GM18951 (cell line): ENCODE data around the gene RACGAP1.

Experiments
- POLR2A ChIP-seq: IDR thresholded peaks from 4 replicates; pipeline ENCODE4 v1.6.1; 2011; ENCODE audit warnings: mild to moderate bottlenecking; ENCODE audit not compliant: insufficient read length, insufficient read depth; ENCODE audit errors: extremely low read depth
- in situ Hi-C: fragments of 300-500 bp; cut with MboI; formaldehyde crosslinking; loops from one replicate; pipeline ENCODE4 v1.12.0; 2022; ENCODE audit warnings: low sequenced_read_pairs, mixed read lengths, inconsistent platforms; ENCODE audit not compliant: unreplicated experiment

The RACGAP1 gene

DNA sequence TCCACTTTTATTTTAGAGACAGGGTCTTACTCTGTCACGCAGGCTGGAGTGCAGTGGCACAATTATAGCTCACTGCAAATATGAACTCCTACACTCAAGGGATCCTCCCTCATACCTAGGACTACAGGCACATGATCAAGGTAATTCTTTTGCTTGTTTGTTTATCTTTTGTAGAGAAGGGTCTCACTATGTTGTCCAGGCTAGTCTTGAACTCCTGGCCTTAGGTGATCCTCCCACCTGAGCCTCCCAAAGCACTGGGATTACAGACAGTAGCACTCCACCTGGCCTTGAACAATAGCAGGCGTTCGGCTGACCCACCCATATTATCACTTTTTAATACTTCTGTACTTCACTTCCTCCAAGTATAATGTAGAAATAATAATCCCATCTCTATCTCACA, 1.4 kb upstream of the RACGAP1 start:
- TF ChIP-seq POLR2A, result no peak
- in situ Hi-C loops, result no loop called here

- TF ChIP-seq POLR2A, result no peak
- in situ Hi-C loops, result no loop called here
These were observed 498 bp downstream of the RACGAP1 start for GRCh38 chr12:50024805-50025186.

GRCh38 chr12:50024227-50024626, 1.1 kb downstream of the RACGAP1 start:
- no peak for TF ChIP-seq POLR2A
- in situ Hi-C loops, result no loop called here

GRCh38 chr12:50022903-50023302, 2.4 kb downstream of the RACGAP1 start:
- in situ Hi-C loops, result no loop called here
- TF ChIP-seq POLR2A, result no peak

GRCh38 chr12:50021031-50021430, 4.3 kb downstream of the RACGAP1 start:
- in situ Hi-C loops, result no loop called here
- no peak for TF ChIP-seq POLR2A

DNA sequence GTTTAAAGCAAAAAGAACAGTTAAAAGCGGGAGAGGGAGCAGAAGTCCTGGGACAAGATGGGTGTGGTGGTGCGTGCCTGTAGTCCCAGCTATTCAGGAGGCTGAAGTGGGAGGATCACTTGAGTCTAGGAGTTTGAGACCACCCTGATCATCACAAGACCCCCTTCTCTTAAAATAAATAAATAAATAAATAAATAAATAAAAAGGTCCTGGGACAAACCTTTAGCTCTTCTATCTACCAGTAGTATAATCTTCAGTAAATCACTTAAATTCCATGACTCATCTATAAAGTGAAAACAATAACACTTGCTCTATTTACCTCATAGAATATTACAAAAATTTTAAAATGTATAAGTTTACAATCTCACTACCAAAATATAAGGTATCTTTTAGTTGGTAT, 5.8 kb downstream of the RACGAP1 start:
- no peak for TF ChIP-seq POLR2A
- in situ Hi-C loops, result no loop called here

- TF ChIP-seq POLR2A, result no peak
- in situ Hi-C loops, result no loop called here
These were observed 6.3 kb downstream of the RACGAP1 start for GRCh38 chr12:50018968-50019367.

- no peak for TF ChIP-seq POLR2A
- in situ Hi-C loops, result no loop called here
These were observed 7.1 kb downstream of the RACGAP1 start for GRCh38 chr12:50018154-50018553.

DNA sequence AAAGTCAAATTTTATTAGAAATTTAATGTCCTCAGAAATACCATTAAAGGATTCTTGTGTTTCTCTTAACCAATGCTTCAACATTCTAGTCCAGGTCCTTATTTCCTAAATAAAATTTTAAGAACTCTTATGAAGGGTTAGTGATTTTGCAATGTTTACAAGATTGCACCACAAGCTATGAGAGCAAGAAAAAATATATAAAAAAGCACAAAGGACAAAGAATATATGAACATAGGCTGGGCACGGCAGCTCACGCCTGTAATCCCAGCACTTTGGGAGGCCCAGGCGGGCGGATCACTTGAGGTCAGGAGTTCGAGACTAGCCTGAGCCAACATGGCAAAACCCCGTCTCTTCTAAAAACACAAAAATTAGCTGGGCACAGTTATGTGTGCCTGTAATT, 7.7 kb downstream of the RACGAP1 start:
- in situ Hi-C loops, result no loop called here
- no peak for TF ChIP-seq POLR2A

DNA sequence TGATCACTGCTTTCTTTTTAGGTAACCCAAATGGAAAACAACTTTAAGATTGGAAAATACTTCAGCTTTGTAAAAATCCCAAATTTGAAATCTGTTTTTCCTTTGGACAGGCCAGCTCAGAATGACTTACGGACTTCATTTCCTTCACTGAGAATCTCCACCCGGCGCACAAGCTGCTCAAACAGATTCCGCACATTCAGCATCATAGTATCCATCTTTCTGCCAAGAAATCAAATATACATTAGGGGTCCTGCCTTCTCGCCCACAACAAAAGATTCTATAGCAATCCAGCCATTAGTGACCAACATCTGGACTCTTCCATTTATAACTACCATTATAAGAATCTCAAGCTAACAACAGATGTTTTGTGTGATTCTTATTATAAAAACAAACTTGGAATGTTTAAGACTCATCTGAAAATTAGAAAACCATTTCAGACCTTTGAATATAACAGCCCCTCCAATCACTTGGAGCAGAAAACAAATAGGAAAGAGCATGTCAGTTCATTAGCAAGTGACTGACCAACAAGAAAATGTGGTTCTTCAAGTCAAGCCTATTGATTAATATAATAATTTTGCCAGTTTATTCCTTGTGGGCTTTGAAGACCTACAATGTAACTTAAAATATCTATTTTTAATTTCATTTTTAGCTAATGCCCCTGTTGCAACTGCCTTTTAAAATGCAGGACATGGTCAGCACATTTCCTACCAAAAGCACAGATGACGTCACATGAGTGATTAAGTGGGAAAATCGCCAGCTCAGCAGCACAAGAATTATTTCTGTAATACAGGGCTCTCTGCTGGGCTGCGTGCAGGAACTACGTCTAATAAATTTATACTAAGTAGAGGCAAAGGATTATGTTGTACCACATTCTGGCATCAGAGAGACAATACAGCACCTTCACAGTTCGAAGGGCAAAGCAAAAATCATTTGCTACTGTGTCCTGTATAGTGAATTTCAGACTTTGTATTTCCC, 8.5 kb downstream of the RACGAP1 start:
- TF ChIP-seq POLR2A, result no peak
- in situ Hi-C loops, result no loop called here

DNA sequence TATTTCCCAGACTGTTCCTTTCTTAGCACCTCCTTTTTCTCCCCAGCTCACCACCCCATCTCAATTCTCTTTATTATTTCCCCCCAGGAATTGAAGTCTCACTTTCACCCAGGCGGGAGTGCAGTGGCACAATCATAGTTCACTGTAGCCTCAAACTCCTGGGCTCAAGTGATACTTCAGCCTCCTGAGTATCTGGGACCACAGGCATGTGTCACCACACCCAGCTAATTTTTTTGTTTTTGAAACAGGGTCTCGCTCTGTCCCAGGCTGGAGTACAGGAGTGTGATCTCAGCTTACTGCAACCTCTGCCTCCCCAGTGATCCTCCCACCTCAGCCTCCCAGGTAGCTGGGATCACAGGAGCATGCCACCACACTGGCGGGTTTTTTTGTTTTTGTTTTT, 11.0 kb downstream of the RACGAP1 start:
- no peak for TF ChIP-seq POLR2A
- in situ Hi-C loops, result no loop called here

DNA sequence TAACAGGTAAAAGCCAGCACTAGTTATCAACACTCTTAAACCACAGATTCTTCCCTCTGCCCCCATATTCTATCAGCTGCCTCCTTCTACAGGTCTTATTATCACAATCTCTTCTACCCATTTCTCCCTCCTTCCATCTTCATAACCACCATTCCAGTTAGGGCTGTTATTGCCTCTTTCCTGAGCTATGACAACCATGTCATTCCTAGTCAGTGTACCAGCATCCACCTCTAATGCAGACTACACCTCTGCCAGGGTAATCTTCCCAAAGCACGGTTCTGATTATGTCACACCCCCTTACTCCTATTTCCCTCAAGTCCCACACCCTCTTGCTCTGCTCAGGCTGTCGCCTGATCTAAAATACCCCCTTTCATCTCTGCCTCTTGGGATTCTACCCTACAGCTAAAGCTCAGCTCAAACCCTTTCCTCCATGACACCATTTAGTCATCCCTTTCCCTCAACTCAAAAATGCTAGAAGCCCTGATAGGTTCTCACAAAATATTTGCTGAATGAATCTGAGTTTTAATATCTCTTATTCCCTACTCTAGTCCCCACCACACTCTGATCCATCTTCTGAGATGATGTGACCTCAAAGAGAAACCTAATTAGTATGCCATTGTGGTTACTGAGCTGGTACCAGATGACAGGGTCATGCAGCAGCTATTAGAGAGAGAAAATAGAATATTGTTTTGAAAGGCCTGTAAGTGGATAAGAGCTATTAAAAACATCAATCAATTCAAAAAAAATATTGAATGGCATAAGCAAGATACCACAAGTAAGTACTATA, 11.7 kb downstream of the RACGAP1 start:
- in situ Hi-C loops, result no loop called here
- no peak for TF ChIP-seq POLR2A

DNA sequence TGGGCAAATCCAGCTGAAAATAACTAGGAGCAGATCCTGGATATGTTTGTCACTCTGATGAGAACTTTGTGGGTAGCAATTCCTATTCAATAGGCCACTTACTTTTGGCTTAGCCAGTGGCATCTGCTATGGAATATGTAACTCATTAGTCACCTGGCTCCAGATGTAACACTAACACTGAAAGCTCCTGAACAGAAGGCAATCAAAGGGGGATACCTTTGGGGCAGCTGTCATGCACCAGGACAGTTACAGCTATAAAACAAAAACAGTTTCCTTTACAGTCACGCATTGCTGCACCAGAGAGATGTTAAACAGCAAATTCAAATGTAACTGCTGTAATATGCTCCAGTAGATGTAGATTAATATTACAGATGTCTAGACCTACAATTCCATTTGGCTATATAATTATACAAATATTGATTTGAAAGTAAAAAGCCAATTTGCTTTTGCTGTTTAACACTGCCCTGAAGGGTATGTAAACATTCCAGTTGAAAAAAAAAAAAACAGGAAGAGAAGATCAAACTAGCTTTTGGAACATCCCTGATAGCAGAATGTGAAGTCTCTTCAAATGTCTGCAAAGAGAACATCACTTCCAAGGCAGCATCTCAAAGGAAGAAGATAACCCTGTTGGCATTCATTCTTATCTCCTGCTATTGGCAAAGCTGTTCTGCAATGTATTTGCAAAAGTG, 18.4 kb downstream of the RACGAP1 start:
- in situ Hi-C loops, result no loop called here

More for the DNA sequence above, 18.4 kb downstream of the RACGAP1 start:
- no peak for TF ChIP-seq POLR2A
